22Rv1 (cell line): ENCODE results near the gene COL4A5.

Experiments
- ZFX ChIP-seq: fragments of 450-650 bp; IDR thresholded peaks from 2 replicates; pipeline ENCODE4 v1.6.1; 2017; ENCODE audit warnings: antibody characterized with exemption, borderline replicate concordance
- TF ChIP-seq, protein P1 (sequence below): fragments of 450-650 bp; IDR thresholded peaks from 2 replicates; pipeline ENCODE4 v1.5.1; 2017; ENCODE audit warnings: mild to moderate bottlenecking

DNA sequence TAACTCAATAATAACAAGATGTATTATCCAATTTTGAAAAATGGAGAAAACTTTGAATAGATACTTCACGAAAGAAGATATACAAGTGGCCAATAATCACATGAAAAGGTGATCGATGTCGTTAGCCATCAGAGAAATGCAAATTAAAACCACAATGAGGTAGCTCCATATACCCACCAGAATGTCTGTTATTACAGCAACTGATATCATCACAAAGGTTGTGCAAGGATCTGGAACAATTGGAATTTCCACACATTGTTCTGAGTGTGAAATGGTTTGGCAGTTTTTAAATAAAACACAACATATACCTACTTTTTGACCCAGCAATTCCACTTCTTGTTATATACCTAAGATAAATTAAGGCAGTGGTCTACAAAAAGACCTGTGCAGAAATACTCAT is 225.1 kb downstream of the COL4A5 start:
- TF ChIP-seq, protein P1, sequence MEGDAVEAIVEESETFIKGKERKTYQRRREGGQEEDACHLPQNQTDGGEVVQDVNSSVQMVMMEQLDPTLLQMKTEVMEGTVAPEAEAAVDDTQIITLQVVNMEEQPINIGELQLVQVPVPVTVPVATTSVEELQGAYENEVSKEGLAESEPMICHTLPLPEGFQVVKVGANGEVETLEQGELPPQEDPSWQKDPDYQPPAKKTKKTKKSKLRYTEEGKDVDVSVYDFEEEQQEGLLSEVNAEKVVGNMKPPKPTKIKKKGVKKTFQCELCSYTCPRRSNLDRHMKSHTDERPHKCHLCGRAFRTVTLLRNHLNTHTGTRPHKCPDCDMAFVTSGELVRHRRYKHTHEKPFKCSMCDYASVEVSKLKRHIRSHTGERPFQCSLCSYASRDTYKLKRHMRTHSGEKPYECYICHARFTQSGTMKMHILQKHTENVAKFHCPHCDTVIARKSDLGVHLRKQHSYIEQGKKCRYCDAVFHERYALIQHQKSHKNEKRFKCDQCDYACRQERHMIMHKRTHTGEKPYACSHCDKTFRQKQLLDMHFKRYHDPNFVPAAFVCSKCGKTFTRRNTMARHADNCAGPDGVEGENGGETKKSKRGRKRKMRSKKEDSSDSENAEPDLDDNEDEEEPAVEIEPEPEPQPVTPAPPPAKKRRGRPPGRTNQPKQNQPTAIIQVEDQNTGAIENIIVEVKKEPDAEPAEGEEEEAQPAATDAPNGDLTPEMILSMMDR, result no peak
- no peak for TF ChIP-seq ZFX
